Chondrocyte (in vitro differentiated cells): ENCODE results near the gene ADCY5. TPM values are rescaled to one million over a fixed set of nuclear protein-coding genes. Genes with fewer than 3 reads are reported as not detected.

Source experiments
- DNase-seq: peaks from one replicate; pipeline ENCODE4 v3.0.0; 2021; ENCODE audit warnings: mixed read lengths, low spot score
- H3K27ac Mint-ChIP-seq: one replicate; pipeline ENCODE4 v1.8.0; 2021; ENCODE audit warnings: mild to moderate bottlenecking, moderate library complexity, mixed read lengths; ENCODE audit not compliant: unreplicated experiment
- H3K27me3 Mint-ChIP-seq: 2 replicates; pipeline ENCODE4 v1.8.0; 2021; ENCODE audit warnings: low read depth, mixed read lengths
- H3K36me3 Mint-ChIP-seq: 2 replicates; pipeline ENCODE4 v1.8.0; 2021; ENCODE audit warnings: low read depth, mixed read lengths
- H3K4me1 Mint-ChIP-seq: 2 replicates; pipeline ENCODE4 v1.8.0; 2021; ENCODE audit warnings: low read depth, mild to moderate bottlenecking, mixed read lengths
- H3K4me3 Mint-ChIP-seq: one replicate; pipeline ENCODE4 v1.8.0; 2021; ENCODE audit warnings: mild to moderate bottlenecking, moderate library complexity, mixed read lengths; ENCODE audit not compliant: unreplicated experiment
- H3K9me3 Mint-ChIP-seq: 2 replicates; pipeline ENCODE4 v1.8.0; 2021; ENCODE audit warnings: low read depth, mixed read lengths
- total RNA-seq: library from RNA; stranded (reverse); gene quantifications from 3 replicates; pipeline ENCODE4 v1.2.1, GENCODE V29; 2021
- TF ChIP-seq, protein P1 (sequence below): fragments of 200-600 bp; sonication (generic); IDR thresholded peaks from 2 replicates; pipeline ENCODE4 v1.5.0; 2021; ENCODE audit warnings: antibody characterized with exemption, mild to moderate bottlenecking, moderate library complexity

ADCY5 gene
- total RNA-seq, 1 donor from 2014 or later = 8.0 TPM

DNA sequence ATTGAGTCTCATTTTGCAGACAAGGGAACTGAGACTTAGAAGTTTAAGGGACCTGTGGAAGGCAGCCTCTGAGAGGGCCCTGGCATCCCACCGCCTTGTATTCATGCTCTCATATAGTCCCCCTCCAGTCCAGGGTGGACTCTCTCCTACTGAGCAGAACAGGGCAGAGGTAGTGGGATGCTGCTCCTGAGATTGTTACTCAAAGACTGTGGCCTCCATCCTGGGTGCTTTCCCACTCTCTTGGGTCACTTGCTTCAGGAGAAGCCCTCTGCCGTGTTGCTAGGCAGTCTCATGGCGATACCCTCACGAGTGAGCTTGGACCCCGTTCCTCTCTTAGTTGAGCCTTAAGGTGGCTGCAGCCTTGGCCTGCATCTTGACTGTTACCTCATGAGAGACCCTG, 22.2 kb upstream of the ADCY5 start:
- Mint-ChIP-seq H3K4me3 (no peak overlapping the region), H3K9me3 (no peaks in the 10 kb centered on the region), H3K4me1 (no peaks in the 10 kb centered on the region), H3K27me3 (peaks cover 47% of the 10 kb centered on the region), H3K36me3 (peaks cover 1% of the 10 kb centered on the region), H3K27ac (no peak overlapping the region)
- no peak for DNase-seq
- TF ChIP-seq, protein P1, sequence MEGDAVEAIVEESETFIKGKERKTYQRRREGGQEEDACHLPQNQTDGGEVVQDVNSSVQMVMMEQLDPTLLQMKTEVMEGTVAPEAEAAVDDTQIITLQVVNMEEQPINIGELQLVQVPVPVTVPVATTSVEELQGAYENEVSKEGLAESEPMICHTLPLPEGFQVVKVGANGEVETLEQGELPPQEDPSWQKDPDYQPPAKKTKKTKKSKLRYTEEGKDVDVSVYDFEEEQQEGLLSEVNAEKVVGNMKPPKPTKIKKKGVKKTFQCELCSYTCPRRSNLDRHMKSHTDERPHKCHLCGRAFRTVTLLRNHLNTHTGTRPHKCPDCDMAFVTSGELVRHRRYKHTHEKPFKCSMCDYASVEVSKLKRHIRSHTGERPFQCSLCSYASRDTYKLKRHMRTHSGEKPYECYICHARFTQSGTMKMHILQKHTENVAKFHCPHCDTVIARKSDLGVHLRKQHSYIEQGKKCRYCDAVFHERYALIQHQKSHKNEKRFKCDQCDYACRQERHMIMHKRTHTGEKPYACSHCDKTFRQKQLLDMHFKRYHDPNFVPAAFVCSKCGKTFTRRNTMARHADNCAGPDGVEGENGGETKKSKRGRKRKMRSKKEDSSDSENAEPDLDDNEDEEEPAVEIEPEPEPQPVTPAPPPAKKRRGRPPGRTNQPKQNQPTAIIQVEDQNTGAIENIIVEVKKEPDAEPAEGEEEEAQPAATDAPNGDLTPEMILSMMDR = no peak

DNA sequence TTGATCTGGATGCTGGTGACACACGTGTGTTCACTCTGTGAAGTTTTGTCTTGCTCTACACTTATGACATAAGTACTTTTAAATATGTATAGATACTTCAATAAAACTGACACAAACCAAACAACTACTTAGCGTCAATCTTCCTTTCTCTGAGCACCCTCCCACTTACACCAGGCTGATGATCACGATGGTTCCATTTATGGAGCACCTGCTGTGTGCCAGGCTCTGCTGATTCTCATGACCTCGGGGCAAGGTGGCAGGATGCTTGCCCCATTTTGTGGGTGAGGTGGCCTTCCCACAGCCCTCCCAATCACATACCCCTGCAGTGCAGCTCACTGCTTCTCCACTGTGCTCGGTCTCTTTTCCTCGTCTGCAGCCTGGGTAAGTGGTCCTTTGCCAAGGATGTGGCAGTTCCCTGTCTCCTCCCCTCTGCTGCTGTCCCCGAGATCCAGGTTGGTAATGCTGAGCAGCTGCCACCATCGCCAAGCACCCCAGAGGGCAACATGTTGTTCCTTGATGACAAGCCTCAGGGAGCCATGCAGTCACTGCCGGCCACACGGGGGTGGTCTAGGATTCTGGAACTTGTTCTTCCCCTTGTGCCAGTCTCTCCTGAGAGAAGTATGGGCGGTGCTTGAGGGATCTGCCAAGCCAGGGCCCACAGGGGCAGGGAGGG, 20.6 kb upstream of the ADCY5 start:
- DNase-seq = no peak
- Mint-ChIP-seq H3K4me1 (no peaks in the 10 kb centered on the region), H3K9me3 (no peaks in the 10 kb centered on the region), H3K36me3 (no peaks in the 10 kb centered on the region), H3K4me3 (no peak overlapping the region), H3K27me3 (peaks cover 42% of the 10 kb centered on the region), H3K27ac (no peak overlapping the region)
- TF ChIP-seq, protein P1 = no peak

DNA sequence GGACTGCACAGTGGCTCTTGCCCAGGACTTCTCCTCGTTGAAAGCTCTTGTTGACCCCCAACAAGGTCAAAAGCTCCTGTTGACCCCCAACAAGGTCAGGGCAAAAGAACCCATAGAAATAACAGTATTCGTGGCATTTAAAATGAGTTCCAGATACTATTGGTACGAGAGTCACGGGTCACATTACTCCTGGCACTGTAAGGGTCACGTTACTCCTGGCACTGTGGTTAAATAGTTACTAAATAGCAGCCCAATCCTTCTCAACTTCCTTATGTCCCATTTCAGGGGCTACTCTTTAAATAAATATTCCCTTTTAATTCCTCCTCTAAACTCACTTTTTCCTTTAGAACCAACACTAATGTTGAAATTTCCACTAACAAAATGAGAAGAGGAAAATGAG, 18.2 kb upstream of the ADCY5 start:
- no peaks in the 10 kb centered on the region for H3K9me3 Mint-ChIP-seq
- H3K4me3 Mint-ChIP-seq = no peak overlapping the region
- no peak overlapping the region for H3K27ac Mint-ChIP-seq
- H3K36me3 Mint-ChIP-seq = peaks cover 2% of the 10 kb centered on the region
- H3K4me1 Mint-ChIP-seq = no peaks in the 10 kb centered on the region
- peaks cover 46% of the 10 kb centered on the region for H3K27me3 Mint-ChIP-seq
- TF ChIP-seq, protein P1 = no peak
- no peak for DNase-seq

DNA sequence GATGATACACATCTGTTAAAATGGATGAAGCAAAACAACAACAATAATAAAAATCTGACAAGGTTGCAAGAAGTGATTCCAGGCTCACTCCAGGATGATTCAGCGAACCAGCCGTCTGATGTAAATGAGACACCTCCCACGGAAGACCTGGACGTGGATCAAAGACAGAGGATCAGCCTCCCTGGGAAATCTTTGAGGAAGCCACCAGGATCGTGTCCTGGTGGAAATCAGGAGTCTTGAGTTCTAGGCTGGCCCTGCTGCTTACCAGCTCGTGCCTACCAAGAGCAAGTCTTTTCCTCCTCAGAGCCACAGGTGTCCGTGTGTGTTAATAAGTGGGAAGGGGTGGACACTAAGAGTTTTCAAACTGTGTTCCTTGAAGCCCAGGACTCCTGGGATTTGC, 15.3 kb upstream of the ADCY5 start:
- no peaks in the 10 kb centered on the region for H3K9me3 Mint-ChIP-seq
- H3K36me3 Mint-ChIP-seq = peaks cover 2% of the 10 kb centered on the region
- no peak overlapping the region for H3K4me3 Mint-ChIP-seq
- peaks cover 53% of the 10 kb centered on the region for H3K27me3 Mint-ChIP-seq
- no peak overlapping the region for H3K27ac Mint-ChIP-seq
- TF ChIP-seq, protein P1 = no peak
- no peak for DNase-seq
- no peaks in the 10 kb centered on the region for H3K4me1 Mint-ChIP-seq

DNA sequence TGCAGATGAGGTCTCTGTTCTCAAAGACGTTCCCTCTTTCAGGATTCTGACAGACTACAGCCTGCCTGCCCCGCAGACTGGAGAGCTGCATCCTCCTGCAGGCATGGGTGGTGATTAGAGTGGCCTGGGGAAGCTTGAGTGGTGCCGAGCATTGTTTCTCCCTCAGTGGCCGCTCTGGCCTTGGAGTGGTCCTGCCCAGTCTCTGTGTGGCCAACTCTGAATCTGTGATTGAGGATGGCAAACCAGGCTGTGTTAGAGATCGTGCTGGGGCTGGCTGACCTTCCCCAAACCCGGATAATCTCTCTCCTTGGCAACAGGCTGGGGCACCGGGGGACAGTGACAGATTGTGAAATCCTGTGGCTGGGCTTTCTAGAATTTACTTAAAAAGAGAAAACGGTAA, 11.0 kb upstream of the ADCY5 start:
- Mint-ChIP-seq H3K27me3 (peaks cover 56% of the 10 kb centered on the region), H3K36me3 (peaks cover 2% of the 10 kb centered on the region), H3K27ac (no peak overlapping the region), H3K9me3 (no peaks in the 10 kb centered on the region), H3K4me1 (no peaks in the 10 kb centered on the region), H3K4me3 (no peak overlapping the region)
- DNase-seq = no peak
- TF ChIP-seq, protein P1 = no peak
